GM12878 (cell line): ENCODE results near the gene SLC6A16. TPM values are rescaled to one million over a fixed set of nuclear protein-coding genes. Genes with fewer than 3 reads are reported as not detected.

ENCODE experiments used
- BMI1 ChIP-seq: fragments of 450-650 bp; IDR thresholded peaks from 2 replicates; pipeline ENCODE4 v1.6.1; 2016; ENCODE audit warnings: mild to moderate bottlenecking, moderate library complexity, borderline replicate concordance
- CBX3 ChIP-seq: fragments of 200-600 bp; sonication (generic); IDR thresholded peaks from 2 replicates; pipeline ENCODE4 v1.6.1; 2016; ENCODE audit warnings: low read depth, borderline replicate concordance
- CEBPZ ChIP-seq: fragments of 150-350 bp; IDR thresholded peaks from 2 replicates; pipeline ENCODE4 v1.6.1; 2016; ENCODE audit warnings: low read depth, low read length
- EED ChIP-seq: sonication (generic); IDR thresholded peaks from 2 replicates; pipeline ENCODE4 v1.6.1; 2016; ENCODE audit warnings: antibody characterized with exemption, low read depth
- EZH2 ChIP-seq: IDR thresholded peaks from 2 replicates; pipeline ENCODE4 v1.6.1; 2012; ENCODE audit warnings: low read depth, mild to moderate bottlenecking, control low read depth, inconsistent platforms, low read length, borderline replicate concordance; ENCODE audit not compliant: control insufficient read depth
- GATAD2B ChIP-seq: fragments of 450-650 bp; conservative IDR thresholded peaks from 2 replicates; pipeline ENCODE4 v1.6.1; 2017; ENCODE audit warnings: low read depth, mild to moderate bottlenecking, moderate library complexity
- IRF4 ChIP-seq: IDR thresholded peaks from 2 replicates; pipeline ENCODE4 v1.6.1; 2011; ENCODE audit warnings: low read depth, low read length
- MYC ChIP-seq: IDR thresholded peaks from 2 replicates; pipeline ENCODE4 v1.6.1; 2011; ENCODE audit warnings: mild to moderate bottlenecking, low read length, moderate library complexity, inconsistent platforms; ENCODE audit not compliant: insufficient read depth, insufficient replicate concordance, insufficient read length, severe bottlenecking
- NR2C1 ChIP-seq: fragments of 450-650 bp; IDR thresholded peaks from 2 replicates; pipeline ENCODE4 v1.6.1; 2017; ENCODE audit warnings: antibody characterized with exemption, mild to moderate bottlenecking, moderate library complexity
- SMARCA5 ChIP-seq: fragments of 450-650 bp; IDR thresholded peaks from 2 replicates; pipeline ENCODE4 v1.6.1; 2017; ENCODE audit warnings: mild to moderate bottlenecking
- WRNIP1 ChIP-seq: IDR thresholded peaks from 2 replicates; pipeline ENCODE4 v1.6.1; 2011; ENCODE audit warnings: low read depth, low read length, improper control_type of control experiment, borderline replicate concordance
- ZBED1 ChIP-seq: IDR thresholded peaks from 2 replicates; pipeline ENCODE4 v1.6.1; 2016; ENCODE audit warnings: borderline replicate concordance
- ZZZ3 ChIP-seq: IDR thresholded peaks from 2 replicates; pipeline ENCODE4 v1.6.1; 2011; ENCODE audit warnings: low read depth; ENCODE audit not compliant: control insufficient read depth, insufficient read length
- polyA plus RNA-seq, 11 experiments: library from polyadenylated mRNA; depleted of rRNA in 4 of 11; unstranded in 6 of 11; stranded (reverse) in 5 of 11; fragments of >200 nt; fragmentation: Nextera tagmentation in 4 of 11; fragmentation: Illumina TruSeq in 1 of 11; extraction: Ambion mirVana in 4 of 11; extraction: Trizol in 1 of 11; gene quantifications; 1 replicate in 1 of 11; 2 replicates in 10 of 11; pipeline versions ENCODE4 v1.2.1 to v1.2.3, GENCODE V29; 2011 to 2016; ENCODE audit warnings: inconsistent platforms in 2 of 11, missing spikeins in 2 of 11, low read depth in 1 of 11
- total RNA-seq, 4 experiments: library from RNA; depleted of rRNA in 3 of 4; stranded (reverse); fragments of >200 nt in 3 of 4; fragmentation: Illumina TruSeq in 1 of 4; extraction: Trizol in 1 of 4; gene quantifications; 2 replicates each; pipeline versions ENCODE4 v1.2.1 to v1.2.3, GENCODE V29; 2013 to 2021
- TF ChIP-seq, protein P1 (sequence below): fragments of 450-650 bp; formaldehyde crosslinking; IDR thresholded peaks from 2 replicates; pipeline ENCODE4 v1.5.0; 2022; ENCODE audit warnings: mild to moderate bottlenecking, missing genetic modification characterization
- TF ChIP-seq, protein P2 (sequence below): IDR thresholded peaks from 2 replicates; pipeline ENCODE4 v1.6.1; 2012; ENCODE audit warnings: improper control_type of control experiment, low read depth, low read length; ENCODE audit not compliant: insufficient replicate concordance
- TF ChIP-seq, protein P3 (sequence below): fragments of 450-650 bp; IDR thresholded peaks from 2 replicates; pipeline ENCODE4 v1.6.1; 2017; ENCODE audit warnings: borderline replicate concordance

The SLC6A16 gene
- total and polyA plus RNA-seq, 10 of the 15 experiments (the other 5 are each of a cell fraction or from before 2014, with no cell fraction given), result 0.23 to 3.2 (median 0.54) TPM

GRCh38 chr19:49327878-49328544 lies 3.0 kb upstream of the SLC6A16 start (continued):
- TF ChIP-seq CEBPZ (no peak), ZBED1 (no peak), IRF4 (no peak), SMARCA5 (0 out of 2 replicates have a peak, but pooled peaks have one; percentile 18), BMI1 (no peak), CBX3 (no peak), GATAD2B (no peak), MYC (no peak), ZZZ3 (no peak), WRNIP1 (no peak), EED (no peak), NR2C1 (no peak), EZH2 (no peak)
- TF ChIP-seq, protein P1, sequence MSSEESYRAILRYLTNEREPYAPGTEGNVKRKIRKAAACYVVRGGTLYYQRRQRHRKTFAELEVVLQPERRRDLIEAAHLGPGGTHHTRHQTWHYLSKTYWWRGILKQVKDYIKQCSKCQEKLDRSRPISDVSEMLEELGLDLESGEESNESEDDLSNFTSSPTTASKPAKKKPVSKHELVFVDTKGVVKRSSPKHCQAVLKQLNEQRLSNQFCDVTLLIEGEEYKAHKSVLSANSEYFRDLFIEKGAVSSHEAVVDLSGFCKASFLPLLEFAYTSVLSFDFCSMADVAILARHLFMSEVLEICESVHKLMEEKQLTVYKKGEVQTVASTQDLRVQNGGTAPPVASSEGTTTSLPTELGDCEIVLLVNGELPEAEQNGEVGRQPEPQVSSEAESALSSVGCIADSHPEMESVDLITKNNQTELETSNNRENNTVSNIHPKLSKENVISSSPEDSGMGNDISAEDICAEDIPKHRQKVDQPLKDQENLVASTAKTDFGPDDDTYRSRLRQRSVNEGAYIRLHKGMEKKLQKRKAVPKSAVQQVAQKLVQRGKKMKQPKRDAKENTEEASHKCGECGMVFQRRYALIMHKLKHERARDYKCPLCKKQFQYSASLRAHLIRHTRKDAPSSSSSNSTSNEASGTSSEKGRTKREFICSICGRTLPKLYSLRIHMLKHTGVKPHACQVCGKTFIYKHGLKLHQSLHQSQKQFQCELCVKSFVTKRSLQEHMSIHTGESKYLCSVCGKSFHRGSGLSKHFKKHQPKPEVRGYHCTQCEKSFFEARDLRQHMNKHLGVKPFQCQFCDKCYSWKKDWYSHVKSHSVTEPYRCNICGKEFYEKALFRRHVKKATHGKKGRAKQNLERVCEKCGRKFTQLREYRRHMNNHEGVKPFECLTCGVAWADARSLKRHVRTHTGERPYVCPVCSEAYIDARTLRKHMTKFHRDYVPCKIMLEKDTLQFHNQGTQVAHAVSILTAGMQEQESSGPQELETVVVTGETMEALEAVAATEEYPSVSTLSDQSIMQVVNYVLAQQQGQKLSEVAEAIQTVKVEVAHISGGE (CRISPR knock-in tag), result no peak
- TF ChIP-seq, protein P2, sequence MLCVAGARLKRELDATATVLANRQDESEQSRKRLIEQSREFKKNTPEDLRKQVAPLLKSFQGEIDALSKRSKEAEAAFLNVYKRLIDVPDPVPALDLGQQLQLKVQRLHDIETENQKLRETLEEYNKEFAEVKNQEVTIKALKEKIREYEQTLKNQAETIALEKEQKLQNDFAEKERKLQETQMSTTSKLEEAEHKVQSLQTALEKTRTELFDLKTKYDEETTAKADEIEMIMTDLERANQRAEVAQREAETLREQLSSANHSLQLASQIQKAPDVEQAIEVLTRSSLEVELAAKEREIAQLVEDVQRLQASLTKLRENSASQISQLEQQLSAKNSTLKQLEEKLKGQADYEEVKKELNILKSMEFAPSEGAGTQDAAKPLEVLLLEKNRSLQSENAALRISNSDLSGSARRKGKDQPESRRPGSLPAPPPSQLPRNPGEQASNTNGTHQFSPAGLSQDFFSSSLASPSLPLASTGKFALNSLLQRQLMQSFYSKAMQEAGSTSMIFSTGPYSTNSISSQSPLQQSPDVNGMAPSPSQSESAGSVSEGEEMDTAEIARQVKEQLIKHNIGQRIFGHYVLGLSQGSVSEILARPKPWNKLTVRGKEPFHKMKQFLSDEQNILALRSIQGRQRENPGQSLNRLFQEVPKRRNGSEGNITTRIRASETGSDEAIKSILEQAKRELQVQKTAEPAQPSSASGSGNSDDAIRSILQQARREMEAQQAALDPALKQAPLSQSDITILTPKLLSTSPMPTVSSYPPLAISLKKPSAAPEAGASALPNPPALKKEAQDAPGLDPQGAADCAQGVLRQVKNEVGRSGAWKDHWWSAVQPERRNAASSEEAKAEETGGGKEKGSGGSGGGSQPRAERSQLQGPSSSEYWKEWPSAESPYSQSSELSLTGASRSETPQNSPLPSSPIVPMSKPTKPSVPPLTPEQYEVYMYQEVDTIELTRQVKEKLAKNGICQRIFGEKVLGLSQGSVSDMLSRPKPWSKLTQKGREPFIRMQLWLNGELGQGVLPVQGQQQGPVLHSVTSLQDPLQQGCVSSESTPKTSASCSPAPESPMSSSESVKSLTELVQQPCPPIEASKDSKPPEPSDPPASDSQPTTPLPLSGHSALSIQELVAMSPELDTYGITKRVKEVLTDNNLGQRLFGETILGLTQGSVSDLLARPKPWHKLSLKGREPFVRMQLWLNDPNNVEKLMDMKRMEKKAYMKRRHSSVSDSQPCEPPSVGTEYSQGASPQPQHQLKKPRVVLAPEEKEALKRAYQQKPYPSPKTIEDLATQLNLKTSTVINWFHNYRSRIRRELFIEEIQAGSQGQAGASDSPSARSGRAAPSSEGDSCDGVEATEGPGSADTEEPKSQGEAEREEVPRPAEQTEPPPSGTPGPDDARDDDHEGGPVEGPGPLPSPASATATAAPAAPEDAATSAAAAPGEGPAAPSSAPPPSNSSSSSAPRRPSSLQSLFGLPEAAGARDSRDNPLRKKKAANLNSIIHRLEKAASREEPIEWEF, result no peak
- TF ChIP-seq, protein P3, sequence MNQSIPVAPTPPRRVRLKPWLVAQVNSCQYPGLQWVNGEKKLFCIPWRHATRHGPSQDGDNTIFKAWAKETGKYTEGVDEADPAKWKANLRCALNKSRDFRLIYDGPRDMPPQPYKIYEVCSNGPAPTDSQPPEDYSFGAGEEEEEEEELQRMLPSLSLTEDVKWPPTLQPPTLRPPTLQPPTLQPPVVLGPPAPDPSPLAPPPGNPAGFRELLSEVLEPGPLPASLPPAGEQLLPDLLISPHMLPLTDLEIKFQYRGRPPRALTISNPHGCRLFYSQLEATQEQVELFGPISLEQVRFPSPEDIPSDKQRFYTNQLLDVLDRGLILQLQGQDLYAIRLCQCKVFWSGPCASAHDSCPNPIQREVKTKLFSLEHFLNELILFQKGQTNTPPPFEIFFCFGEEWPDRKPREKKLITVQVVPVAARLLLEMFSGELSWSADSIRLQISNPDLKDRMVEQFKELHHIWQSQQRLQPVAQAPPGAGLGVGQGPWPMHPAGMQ, result no peak
